ENCODE measurements around the gene SNX20. TPM values are rescaled to one million over a fixed set of nuclear protein-coding genes. Genes with fewer than 3 reads are reported as not detected.

SNX20 gene
- total RNA-seq: 2.2 TPM

GRCh38 chr16:50681021-50681885 lies at the start of gene SNX20:
Gene SNX20 (minus strand): TSS chr16:50681312. CDS start chr16:50677526, 3,786 bp downstream.
- H3K36me3 ChIP-seq: no peaks in the 10 kb centered on the region
- peak in 1 of 2 donors; percentile 53 for TF ChIP-seq POLR2AphosphoS5 (IDR thresholded peaks at IDR 0.05; ENCODE audit: insufficient read depth in 1 of 2, low read depth in 1 of 2)
- TF ChIP-seq CTCF (IDR thresholded peaks at IDR 0.05): no peak
- no peak for TF ChIP-seq POLR2A (IDR thresholded peaks at IDR 0.05)
- no peaks in the 10 kb centered on the region for H3K9me3 ChIP-seq
- H3K4me1 ChIP-seq: peaks cover 6% of the 10 kb centered on the region
- no peaks in the 10 kb centered on the region for H3K27me3 ChIP-seq
- intact Hi-C loops (cut with DNase I): no loop called here
- H3K27ac ChIP-seq: peak within 1 kb of the TSS; percentile 5
- H3K4me3 ChIP-seq: peak within 1 kb of the TSS; percentile 6 to 24
- DNase-seq (ENCODE audit: extremely low spot score in 2 of 2): no peak

- Histone ChIP-seq H3K27me3 (no peaks in the 10 kb centered on the region), H3K9me3 (no peaks in the 10 kb centered on the region), H3K4me1 (peaks cover 14% of the 10 kb centered on the region), H3K27ac (no peak overlapping the region), H3K4me3 (no peak overlapping the region), H3K36me3 (no peaks in the 10 kb centered on the region)
- no peak for DNase-seq (ENCODE audit: extremely low spot score in 2 of 2)
- intact Hi-C loops (cut with DNase I): no loop called here
- TF ChIP-seq CTCF (IDR thresholded peaks at IDR 0.05) (no peak), POLR2AphosphoS5 (IDR thresholded peaks at IDR 0.05; ENCODE audit: insufficient read depth in 1 of 2, low read depth in 1 of 2) (no peak), POLR2A (IDR thresholded peaks at IDR 0.05) (no peak)
These were observed 43.2 kb upstream of the SNX20 start for GRCh38 chr16:50724306-50724705.

GRCh38 chr16:50722960-50723359 lies 41.8 kb upstream of the SNX20 start:
- Histone ChIP-seq H3K9me3 (no peaks in the 10 kb centered on the region), H3K36me3 (no peaks in the 10 kb centered on the region), H3K27me3 (no peaks in the 10 kb centered on the region), H3K27ac (no peak overlapping the region), H3K4me3 (no peak overlapping the region), H3K4me1 (peaks cover 24% of the 10 kb centered on the region)
- TF ChIP-seq POLR2AphosphoS5 (IDR thresholded peaks at IDR 0.05; ENCODE audit: insufficient read depth in 1 of 2, low read depth in 1 of 2) (no peak), POLR2A (IDR thresholded peaks at IDR 0.05) (no peak), CTCF (IDR thresholded peaks at IDR 0.05) (no peak)
- intact Hi-C loops (cut with DNase I): no loop called here
- no peak for DNase-seq (ENCODE audit: extremely low spot score in 2 of 2)

- no peak for DNase-seq (ENCODE audit: extremely low spot score in 2 of 2)
- Histone ChIP-seq H3K4me3 (no peak overlapping the region), H3K27me3 (no peaks in the 10 kb centered on the region), H3K9me3 (no peaks in the 10 kb centered on the region), H3K4me1 (peaks cover 24% of the 10 kb centered on the region), H3K36me3 (no peaks in the 10 kb centered on the region), H3K27ac (no peak overlapping the region)
- intact Hi-C loops (cut with DNase I): no loop called here
- no peak for TF ChIP-seq POLR2AphosphoS5 (IDR thresholded peaks at IDR 0.05; ENCODE audit: insufficient read depth in 1 of 2, low read depth in 1 of 2)
- no peak for TF ChIP-seq POLR2A (IDR thresholded peaks at IDR 0.05)
- TF ChIP-seq CTCF (IDR thresholded peaks at IDR 0.05): no peak
These were observed 41.3 kb upstream of the SNX20 start for GRCh38 chr16:50722405-50722737.
